ENCODE data around the gene C20orf204. TPM values are rescaled to one million over a fixed set of nuclear protein-coding genes. Genes with fewer than 3 reads are reported as not detected.

The C20orf204 gene
- total and polyA plus RNA-seq, 2 of the 4 experiments (the other 2 are of a cell fraction): 0.09 to 0.18 TPM

GRCh38 chr20:64022671-64023360 lies 13.2 kb upstream of the C20orf204 start (continued):
- TF ChIP-seq MAZ (IDR thresholded peaks at IDR 0.05; ENCODE audit: borderline replicate concordance, low read depth, low read length): no peak
- no peak for TF ChIP-seq RFX5 (IDR thresholded peaks at IDR 0.05; ENCODE audit: low read depth, low read length)

- ATAC-seq (ENCODE audit: low read depth): no peak
- Histone ChIP-seq H2BK5ac (ENCODE audit: low read depth, low read length, poor library complexity, severe bottlenecking) (no peak overlapping the region), H3K18ac (ENCODE audit: low read depth, low read length) (no peak overlapping the region), H2AK5ac (ENCODE audit: low read depth, low read length) (no peak overlapping the region), H3K4me1 (ENCODE audit: control insufficient read depth, insufficient read depth, low read length) (no peaks in the 10 kb centered on the region), H3K36me3 (ENCODE audit: control insufficient read depth, insufficient read depth, low read length) (peaks cover 71% of the 10 kb centered on the region), H4K20me1 (ENCODE audit: insufficient read depth, low read length) (peaks cover 16% of the 10 kb centered on the region), H3K79me1 (ENCODE audit: low read depth in 1 of 2, low read length in 2 of 2) (peaks cover 12 to 16% of the 10 kb centered on the region in 2 experiments; a peak in 3 of 4 replicates), H4K91ac (ENCODE audit: insufficient read depth, low read depth, low read length) (no peak overlapping the region), H3K23ac (ENCODE audit: low read depth, low read length) (no peak overlapping the region), H3K27me3 (ENCODE audit: control insufficient read depth, insufficient read depth, low read length) (no peaks in the 10 kb centered on the region), H3K9me3 (ENCODE audit: control insufficient read depth, insufficient read depth, low read length) (no peaks in the 10 kb centered on the region), H3K27ac (ENCODE audit: insufficient read depth, low read length) (no peak overlapping the region), H2AK9ac (replicated peaks; ENCODE audit: low read depth, low read length, poor library complexity) (no peak overlapping the region), H3K4me2 (ENCODE audit: low read depth, low read length) (no peak overlapping the region), H2BK20ac (ENCODE audit: low read depth, low read length) (no peak overlapping the region), H3K14ac (replicated peaks; ENCODE audit: low read depth, low read length) (no peak overlapping the region), H2BK15ac (ENCODE audit: low read depth, low read length) (no peak overlapping the region), H2BK120ac (ENCODE audit: low read depth, low read length) (no peak overlapping the region), H3K56ac (ENCODE audit: extremely low read depth, insufficient read depth, low read length) (no peak overlapping the region), H3K9ac (ENCODE audit: low read depth, low read length) (no peak overlapping the region), H3K9me1 (ENCODE audit: insufficient read depth, low read length) (peaks cover 4% of the 10 kb centered on the region; the same call in 1 of the 2 replicates), H2AFZ (replicated peaks; ENCODE audit: low read length, poor library complexity) (no peak overlapping the region), H3K4me3 (ENCODE audit: insufficient read depth, low read depth, low read length) (no peak overlapping the region), H4K8ac (ENCODE audit: low read depth in 2 of 2, low read length in 2 of 2) (no peak overlapping the region), H4K5ac (ENCODE audit: low read depth, low read length) (no peak overlapping the region), H3K4ac (ENCODE audit: low read depth, low read length) (no peak overlapping the region)
- 100% methylated on average over 2 of the region's 15 CpGs; no CpG with 5 or more reads in 1 of the 2 experiments for WGBS, 2 experiments (ENCODE audit: extremely low coverage in 2 of 2, insufficient read length in 1 of 2)
- dilution Hi-C loops (cut with HindIII; ENCODE audit: low sequenced_read_pairs, unreplicated experiment) (no loop called here), intact Hi-C loops (cut with micrococcal nuclease) (no loop called here), in situ Hi-C loops (cut with MboI; ENCODE audit: low sequenced_read_pairs) (no loop called here)
- CTCF ChIA-PET: interaction anchor here (0.6 kb wide), 1 partner anchor 486 kb away, joined by 3 read pairs; the partner anchor contains the start of gene PTK6
- TF ChIP-seq RAD21 (IDR thresholded peaks at IDR 0.05; ENCODE audit: low read length) (no peak), CEBPB (IDR thresholded peaks at IDR 0.05; ENCODE audit: low read depth, low read length) (no peak)
- BruUV-seq (replicated peaks): no TSS peak
- DNase-seq: no peak
- POLR2A ChIA-PET (ENCODE audit: unreplicated experiment): no interaction called here
These were observed 12.4 kb upstream of the C20orf204 start for GRCh38 chr20:64023361-64024140.

All from IMR-90 (cell line).